GM18526 (cell line): Measurements from ENCODE around the gene RXFP1.

ENCODE experiments used
- POLR2A ChIP-seq: IDR thresholded peaks from 3 replicates; pipeline ENCODE4 v1.6.1; 2011; ENCODE audit not compliant: insufficient read length; ENCODE audit errors: extremely low read depth

The RXFP1 gene

GRCh38 chr4:158521484-158522088, at the start of gene RXFP1:
Gene RXFP1 (plus strand): TSS chr4:158521882. CDS start chr4:158521977, 95 bp downstream.
- no peak for TF ChIP-seq POLR2A

GRCh38 chr4:158481811-158482210, 39.9 kb upstream of the RXFP1 start:
- no peak for TF ChIP-seq POLR2A

- no peak for TF ChIP-seq POLR2A
Observed at GRCh38 chr4:158484173-158484885, 37.4 kb upstream of the RXFP1 start.

GRCh38 chr4:158490629-158491028, 31.1 kb upstream of the RXFP1 start:
- TF ChIP-seq POLR2A, result no peak

DNA sequence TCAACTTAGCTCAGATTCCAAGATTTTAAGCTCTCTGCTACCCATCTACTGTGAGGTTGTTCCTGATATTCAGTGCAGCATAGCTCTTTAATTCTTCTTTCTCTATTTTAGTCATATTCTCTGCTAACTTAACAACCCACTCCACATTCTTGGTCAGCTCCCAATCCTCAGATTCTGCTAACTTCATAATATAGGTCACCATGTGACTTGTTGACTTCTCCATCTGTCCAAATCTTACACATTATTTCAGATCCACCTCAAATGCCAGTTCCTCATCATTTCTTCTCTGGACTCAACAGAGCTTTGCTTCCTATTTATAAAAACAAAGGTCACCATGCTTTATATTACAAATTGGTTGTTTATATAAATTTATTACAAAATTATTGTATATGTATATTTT, 29.3 kb upstream of the RXFP1 start:
- TF ChIP-seq POLR2A, result no peak

GRCh38 chr4:158496030-158496741, 25.5 kb upstream of the RXFP1 start:
- TF ChIP-seq POLR2A, result no peak

- no peak for TF ChIP-seq POLR2A
Observed at GRCh38 chr4:158500054-158500453, 21.6 kb upstream of the RXFP1 start.

- TF ChIP-seq POLR2A, result no peak
Observed at GRCh38 chr4:158513256-158513655, 8.4 kb upstream of the RXFP1 start.

- TF ChIP-seq POLR2A, result no peak
Observed at GRCh38 chr4:158519226-158519625, 2.5 kb upstream of the RXFP1 start.

GRCh38 chr4:158523990-158524535, 2.4 kb downstream of the RXFP1 start:
- no peak for TF ChIP-seq POLR2A

- TF ChIP-seq POLR2A, result no peak
Observed at GRCh38 chr4:158527516-158527915, 5.8 kb downstream of the RXFP1 start.

GRCh38 chr4:158529505-158529904, 7.8 kb downstream of the RXFP1 start:
- TF ChIP-seq POLR2A, result no peak

DNA sequence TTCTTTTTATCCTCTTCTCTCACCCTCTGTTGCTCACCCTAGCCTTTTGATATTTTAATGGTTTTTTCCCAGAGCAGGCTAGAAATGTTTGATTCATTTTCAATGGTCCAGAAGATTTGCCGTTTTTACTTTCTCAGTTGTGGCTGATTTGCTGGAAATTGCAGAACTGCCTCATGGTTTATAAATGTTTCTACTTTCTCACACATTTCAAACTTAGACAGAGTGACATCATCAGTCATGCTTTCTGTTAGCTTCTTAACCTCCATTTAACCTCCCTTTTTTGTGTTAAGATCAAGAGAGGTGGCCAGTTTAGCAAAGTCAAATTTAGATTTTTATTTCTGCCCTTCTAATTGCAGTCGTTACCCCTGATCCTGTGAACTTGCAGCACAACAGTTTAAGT, 8.7 kb downstream of the RXFP1 start:
- TF ChIP-seq POLR2A, result no peak

DNA sequence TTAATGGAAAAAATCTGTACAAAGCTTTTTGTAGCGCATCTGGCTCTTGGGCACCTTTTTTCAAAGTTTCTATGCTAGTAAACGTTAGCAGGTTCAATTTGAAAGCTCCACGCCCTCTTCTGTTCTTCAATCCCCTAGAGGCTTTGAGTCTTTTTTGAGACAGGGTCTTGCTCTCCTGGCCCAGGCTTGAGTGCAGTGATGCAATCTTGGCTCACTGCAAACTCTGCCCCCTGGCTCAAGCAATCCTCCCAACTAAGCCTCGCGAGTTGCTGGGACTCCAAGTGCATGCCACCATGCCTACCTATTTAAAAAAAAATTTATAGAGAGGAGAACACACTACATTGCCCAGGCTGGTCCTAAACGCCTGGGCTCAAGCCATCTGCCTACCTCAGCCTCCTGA, 9.2 kb downstream of the RXFP1 start:
- TF ChIP-seq POLR2A, result no peak

DNA sequence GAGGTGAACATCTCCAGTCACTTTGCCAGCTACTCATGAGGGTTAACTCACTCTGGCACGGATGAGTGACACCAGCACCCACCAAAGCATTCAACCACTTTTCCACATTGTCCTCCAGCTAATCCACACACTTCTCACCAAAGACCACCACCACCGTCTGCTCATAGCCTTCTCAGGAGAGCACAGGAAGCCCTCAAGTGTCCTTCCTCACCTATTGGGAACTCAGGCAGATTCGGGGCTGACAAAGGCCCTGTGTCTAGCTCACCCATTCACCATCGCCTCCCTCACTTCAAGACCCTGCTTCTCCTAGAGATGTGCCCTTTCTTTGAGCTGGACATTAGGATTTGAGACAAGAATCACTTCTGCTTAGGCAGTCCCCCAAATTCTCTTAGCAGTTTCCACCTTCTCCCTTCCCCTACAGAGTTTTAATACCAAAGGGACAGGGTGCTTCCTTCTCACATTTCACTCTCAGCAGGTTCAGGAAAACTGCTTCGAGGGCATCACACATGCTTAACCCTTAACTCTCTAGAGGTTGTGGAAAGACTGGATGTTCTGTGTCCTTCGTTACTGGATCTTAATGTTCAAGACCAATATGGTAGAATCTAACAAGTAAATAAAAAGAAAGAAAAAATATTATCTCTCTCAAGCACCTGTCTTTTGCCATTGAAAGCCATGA, 11.0 kb downstream of the RXFP1 start:
- no peak for TF ChIP-seq POLR2A

- TF ChIP-seq POLR2A, result no peak
Observed at GRCh38 chr4:158534727-158535126, 13.0 kb downstream of the RXFP1 start.

GRCh38 chr4:158535130-158535614, 13.5 kb downstream of the RXFP1 start:
- no peak for TF ChIP-seq POLR2A
